Spleen (tissue), 11 donors: ENCODE measurements around the gene ANKRD11. TPM values are rescaled to one million over a fixed set of nuclear protein-coding genes. Genes with fewer than 3 reads are reported as not detected.

Experiments used
- DNase-seq: peaks from one replicate; pipeline ENCODE4 v3.0.0-alpha.2; 2020
- H3K27ac ChIP-seq, 8 donors: fragments of 200-600 bp; sonication (generic) in 7 of 8; 1 replicate in 4 of 8; 2 replicates in 4 of 8; pipeline versions ENCODE4 v1.5.0 to v1.8.0; 2016 to 2021; ENCODE audit warnings: inconsistent platforms in 4 of 8, mild to moderate bottlenecking in 4 of 8, moderate library complexity in 1 of 8
- H3K27me3 ChIP-seq, 7 donors: fragments of 200-600 bp; sonication (generic) in 6 of 7; replicated peaks in 1 of 7; 1 replicate in 4 of 7; 2 replicates in 3 of 7; pipeline versions ENCODE4 v1.5.0 to v1.8.0; 2016 to 2021; ENCODE audit warnings: inconsistent platforms in 3 of 7, mild to moderate bottlenecking in 1 of 7
- H3K36me3 ChIP-seq, 6 donors: fragments of 200-600 bp; sonication (generic) in 5 of 6; 1 replicate in 4 of 6; 2 replicates in 2 of 6; pipeline versions ENCODE4 v1.5.0 to v1.8.0; 2016 to 2021; ENCODE audit warnings: inconsistent platforms in 2 of 6
- H3K4me1 ChIP-seq, 6 donors: fragments of 200-600 bp; sonication (generic) in 5 of 6; 1 replicate in 3 of 6; 2 replicates in 3 of 6; pipeline versions ENCODE4 v1.5.0 to v1.8.0; 2016 to 2021; ENCODE audit warnings: inconsistent platforms in 3 of 6
- H3K4me3 ChIP-seq, 8 donors: fragments of 200-600 bp; sonication (generic) in 7 of 8; 1 replicate in 4 of 8; 2 replicates in 4 of 8; pipeline versions ENCODE4 v1.5.0 to v1.8.0; 2016 to 2021; ENCODE audit warnings: inconsistent platforms in 4 of 8, mild to moderate bottlenecking in 4 of 8, moderate library complexity in 2 of 8
- H3K9me3 ChIP-seq, 8 donors: fragments of 200-600 bp; sonication (generic) in 7 of 8; 1 replicate in 4 of 8; 2 replicates in 4 of 8; pipeline versions ENCODE4 v1.5.0 to v1.8.0; 2016 to 2021; ENCODE audit warnings: inconsistent platforms in 4 of 8
- CTCF ChIP-seq, 11 experiments: fragments of 200-600 bp in 7 of 11; fragments of 450-650 bp in 4 of 11; sonication (generic) in 4 of 11; IDR thresholded peaks in 8 of 11; conservative IDR thresholded peaks in 3 of 11; 1 replicate in 7 of 11; 2 replicates in 4 of 11; pipeline versions ENCODE4 v1.4.0 to v1.8.0; 2016 to 2021; ENCODE audit warnings: antibody characterized with exemption in 11 of 11, inconsistent platforms in 4 of 11, mild to moderate bottlenecking in 1 of 11
- POLR2A ChIP-seq, 3 donors: fragments of 450-650 bp; IDR thresholded peaks; one replicate each; pipeline ENCODE4 v1.5.1; 2017; ENCODE audit warnings: antibody characterized with exemption in 3 of 3, mild to moderate bottlenecking in 1 of 3
- POLR2AphosphoS5 ChIP-seq, 3 donors: sonication (generic); formaldehyde crosslinking; IDR thresholded peaks; one replicate each; pipeline ENCODE4 v1.5.1; 2017; ENCODE audit warnings: antibody characterized with exemption in 3 of 3
- WGBS, 5 donors: extraction: QIAGEN DNeasy Blood & Tissue Kit in 3 of 5; methylation state at CpG; one replicate each; pipeline versions ENCODE4 v1.1.5 to v1.1.7; 2013 to 2018; 5-methylcytosine and 5-hydroxymethylcytosine counted together
- intact Hi-C: fragments of 100-400 bp; cut with DNase I; formaldehyde crosslinking; loops from one replicate; pipeline ENCODE4 v1.15.0; 2023; ENCODE audit warnings: low total_unique reads
- polyA plus RNA-seq, 3 donors: library from polyadenylated mRNA; stranded (reverse); fragments of 200-250 nt; gene quantifications; one replicate each; pipeline ENCODE4 v1.2.1, GENCODE V29; 2013
- total RNA-seq, 7 donors: library from RNA; depleted of rRNA in 3 of 7; stranded (reverse); fragments of >200 nt in 3 of 7; fragmentation: NEBNext Ultra II Directional in 4 of 7; extraction: Animal tissue kit (Norgen Biotek cat#: 25700) in 4 of 7; gene quantifications; one replicate each; pipeline versions ENCODE4 v1.1.0 to v1.2.1, GENCODE V29; 2016 to 2021
- donor health status: healthy with polysubstance abuse.
- donor health status: DM: no; HTN: no; CAD: no; lungs with moderate emphysema.
- donor health status: DM: no; HTN: no; CAD: no.
- donor health status: Bipolar disorder and iron deficiency.
- donor health status: healthy.
- donor health status: DM: no; HTN: no; CAD: no.
- donor health status: DM: yes; HTN: yes; CAD: no.

ANKRD11 gene
- total and polyA plus RNA-seq, 10 donors = 29.0 to 203 (median 128) TPM

DNA sequence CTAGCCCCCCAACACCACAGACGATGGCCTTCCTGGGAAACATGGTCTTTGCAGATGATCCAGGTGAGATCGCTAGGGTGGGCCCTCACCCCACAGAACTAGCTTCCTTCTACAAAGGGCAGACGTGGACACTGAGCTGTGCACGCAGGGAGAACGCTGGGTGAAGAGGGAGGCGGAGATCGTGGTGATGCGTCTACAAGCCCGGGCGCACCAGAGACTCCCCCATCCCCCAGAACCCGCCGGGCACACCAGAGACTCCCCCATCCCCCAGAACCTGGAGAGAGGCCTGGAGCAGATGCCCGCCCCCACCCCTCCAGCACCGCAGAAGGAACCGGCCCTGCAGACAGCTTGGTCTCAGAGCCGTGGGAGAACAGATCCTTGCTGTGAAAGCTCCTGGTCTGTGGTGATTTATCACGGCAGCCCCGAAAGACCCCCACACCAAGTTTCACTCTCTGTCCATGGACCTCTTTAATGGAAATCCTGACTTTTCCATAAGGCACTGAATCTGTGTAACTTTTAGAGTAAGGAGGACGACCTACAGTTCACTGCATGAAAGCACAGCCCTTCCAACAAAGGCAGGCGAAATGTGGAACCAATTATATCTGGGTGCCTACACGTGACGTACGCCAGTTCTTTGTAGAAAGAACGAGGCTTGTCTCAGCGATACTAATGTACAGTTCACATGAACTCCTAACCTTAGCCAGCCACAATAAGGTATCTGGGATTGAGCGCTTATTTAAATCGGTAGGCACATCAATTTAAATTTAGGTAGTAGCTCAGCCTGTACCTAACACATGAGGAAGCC lies 88.5 kb downstream of the ANKRD11 start:
- H3K4me3 ChIP-seq = no peak overlapping the region
- H3K27me3 ChIP-seq = no peaks in the 10 kb centered on the region
- no peak for DNase-seq
- H3K4me1 ChIP-seq = peaks cover 33 to 92% (median 60%) of the 10 kb centered on the region in 6 donors
- H3K36me3 ChIP-seq = peaks cover 0 to 18% (median 4%) of the 10 kb centered on the region in 6 donors
- no peaks in the 10 kb centered on the region for H3K9me3 ChIP-seq
- TF ChIP-seq POLR2AphosphoS5 (IDR thresholded peaks at IDR 0.05) = no peak
- no peak for TF ChIP-seq CTCF (IDR thresholded peaks at IDR 0.05 in 8 of 11, conservative IDR thresholded peaks at IDR 0.05 in 3 of 11)
- TF ChIP-seq POLR2A (IDR thresholded peaks at IDR 0.05) = no peak
- H3K27ac ChIP-seq = no peak overlapping the region
- intact Hi-C loops = no loop called here
- 73 to 87% (median 86%) methylated on average over 21 to 27 of the region's 27 CpGs for WGBS, 5 donors

GRCh38 chr16:89401205-89401604 lies 89.2 kb downstream of the ANKRD11 start:
- Histone ChIP-seq H3K4me3 (no peak overlapping the region), H3K27me3 (no peaks in the 10 kb centered on the region), H3K27ac (no peak overlapping the region), H3K36me3 (peaks cover 0 to 20% (median 4%) of the 10 kb centered on the region in 6 donors), H3K4me1 (peaks cover 30 to 92% (median 56%) of the 10 kb centered on the region in 6 donors), H3K9me3 (no peaks in the 10 kb centered on the region)
- intact Hi-C loops = no loop called here
- TF ChIP-seq POLR2A (IDR thresholded peaks at IDR 0.05) (no peak), POLR2AphosphoS5 (IDR thresholded peaks at IDR 0.05) (no peak), CTCF (IDR thresholded peaks at IDR 0.05 in 8 of 11, conservative IDR thresholded peaks at IDR 0.05 in 3 of 11) (no peak)
- 89 to 95% (median 93%) methylated on average over 12 of the region's 12 CpGs for WGBS, 5 donors
- no peak for DNase-seq

GRCh38 chr16:89400740-89401139 lies 89.6 kb downstream of the ANKRD11 start:
- 82 to 88% (median 87%) methylated on average over 10 to 14 of the region's 14 CpGs for WGBS, 5 donors

DNA sequence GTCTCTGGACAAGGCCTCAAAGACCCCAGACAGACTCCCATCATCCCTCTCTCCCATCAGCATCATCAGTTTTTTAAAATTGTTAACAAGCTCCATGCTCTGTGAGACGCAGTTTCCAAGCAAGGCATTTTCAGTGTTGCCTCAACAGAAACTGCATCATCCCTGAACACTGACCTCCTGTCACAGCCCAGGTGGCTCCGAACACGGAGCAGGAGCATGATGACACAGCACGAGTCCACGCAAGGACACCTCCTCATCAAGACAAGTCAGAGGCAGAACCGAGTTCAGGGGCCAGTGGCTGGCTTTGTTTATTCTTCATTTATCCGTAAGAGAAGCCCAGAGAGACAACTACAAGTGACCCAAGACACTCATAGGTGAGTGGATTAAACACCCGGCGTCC lies 91.4 kb downstream of the ANKRD11 start:
- DNase-seq = no peak
- Histone ChIP-seq H3K27ac (no peak overlapping the region), H3K36me3 (peaks cover 0 to 25% (median 4%) of the 10 kb centered on the region in 6 donors), H3K9me3 (no peaks in the 10 kb centered on the region), H3K4me1 (peaks cover 23 to 92% (median 54%) of the 10 kb centered on the region in 6 donors), H3K4me3 (no peak overlapping the region), H3K27me3 (no peaks in the 10 kb centered on the region)
- TF ChIP-seq POLR2A (IDR thresholded peaks at IDR 0.05) (no peak), CTCF (IDR thresholded peaks at IDR 0.05 in 8 of 11, conservative IDR thresholded peaks at IDR 0.05 in 3 of 11) (no peak), POLR2AphosphoS5 (IDR thresholded peaks at IDR 0.05) (no peak)
- WGBS, 5 donors = 86 to 93% (median 87%) methylated on average over 9 of the region's 9 CpGs
- intact Hi-C loops = no loop called here

More at GRCh38 chr16:89400740-89401139, 89.6 kb downstream of the ANKRD11 start:
- H3K4me3 ChIP-seq = no peak overlapping the region
- DNase-seq = no peak
- H3K36me3 ChIP-seq = peaks cover 0 to 20% (median 4%) of the 10 kb centered on the region in 6 donors
- no peaks in the 10 kb centered on the region for H3K27me3 ChIP-seq
- H3K27ac ChIP-seq = no peak overlapping the region
- H3K4me1 ChIP-seq = peaks cover 30 to 92% (median 54%) of the 10 kb centered on the region in 6 donors
- intact Hi-C loops = no loop called here
- no peak for TF ChIP-seq POLR2A (IDR thresholded peaks at IDR 0.05)
- TF ChIP-seq POLR2AphosphoS5 (IDR thresholded peaks at IDR 0.05) = peak in 1 of 3 donors; percentile 40
- no peaks in the 10 kb centered on the region for H3K9me3 ChIP-seq
